Measurements from ENCODE around the gene CNTROB.

CNTROB gene

DNA sequence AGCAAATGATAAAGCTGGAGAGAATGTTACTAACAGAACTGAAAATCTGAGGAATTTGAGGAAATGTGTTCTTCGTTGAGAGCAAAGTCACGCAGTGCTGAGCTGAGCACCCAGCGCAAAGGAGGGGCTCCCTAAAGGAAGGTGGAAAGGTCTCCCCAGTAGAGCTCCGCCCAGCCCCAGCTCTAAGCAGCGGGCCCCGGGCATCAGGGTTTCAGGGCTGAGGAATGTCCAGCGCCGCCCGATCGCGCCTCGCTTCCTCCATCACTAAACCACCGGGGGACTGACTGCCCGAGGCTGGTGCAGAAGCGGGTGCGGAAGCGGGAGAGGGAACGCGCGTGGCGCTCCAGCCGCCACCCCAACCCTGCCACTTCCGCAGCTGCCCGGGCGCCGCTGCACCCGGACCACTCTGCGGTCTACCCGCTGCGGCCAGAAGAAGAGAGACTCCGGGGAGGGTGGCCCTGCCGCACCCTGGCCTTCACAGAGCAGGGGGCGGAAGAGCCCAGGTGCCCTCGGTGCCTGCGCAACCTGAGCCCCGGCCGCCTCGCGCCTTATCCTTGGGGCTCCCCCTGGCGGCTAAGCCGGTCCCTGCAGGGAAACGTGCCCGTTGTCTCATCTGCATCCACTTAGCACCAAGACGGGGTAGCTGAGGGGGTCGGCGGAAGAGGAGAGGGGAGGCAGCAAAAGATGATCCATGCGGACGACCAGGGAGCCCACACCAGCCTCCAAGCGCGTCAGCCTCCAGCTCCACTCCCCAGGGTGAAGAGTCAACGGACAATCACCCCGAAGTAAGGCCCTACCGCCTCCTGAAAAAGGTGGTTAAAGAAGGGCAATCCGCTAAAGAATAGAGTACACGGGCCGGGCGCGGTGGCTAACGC, 58.0 kb downstream of the CNTROB start:
- DNase-seq = peak; percentile 81

DNA sequence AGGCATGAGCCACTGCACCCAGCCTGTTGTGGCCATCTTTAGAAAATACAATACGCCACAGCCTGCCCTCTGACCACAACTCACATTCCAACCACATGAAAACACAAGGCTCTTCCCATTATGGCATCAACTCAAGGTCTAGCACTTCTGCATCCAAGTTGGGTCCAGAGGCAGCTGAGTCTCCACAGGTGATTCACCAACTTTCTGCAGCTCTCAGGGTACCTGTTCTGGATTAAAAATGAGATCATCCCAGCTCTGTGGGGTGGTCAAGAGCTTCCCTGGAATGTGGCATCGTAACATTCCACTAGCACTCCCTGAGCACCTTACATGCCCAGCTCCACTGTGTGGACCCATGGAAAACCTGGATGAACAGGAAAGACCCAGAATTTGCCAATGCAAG, 60.5 kb downstream of the CNTROB start:
- DNase-seq = no peak

DNA sequence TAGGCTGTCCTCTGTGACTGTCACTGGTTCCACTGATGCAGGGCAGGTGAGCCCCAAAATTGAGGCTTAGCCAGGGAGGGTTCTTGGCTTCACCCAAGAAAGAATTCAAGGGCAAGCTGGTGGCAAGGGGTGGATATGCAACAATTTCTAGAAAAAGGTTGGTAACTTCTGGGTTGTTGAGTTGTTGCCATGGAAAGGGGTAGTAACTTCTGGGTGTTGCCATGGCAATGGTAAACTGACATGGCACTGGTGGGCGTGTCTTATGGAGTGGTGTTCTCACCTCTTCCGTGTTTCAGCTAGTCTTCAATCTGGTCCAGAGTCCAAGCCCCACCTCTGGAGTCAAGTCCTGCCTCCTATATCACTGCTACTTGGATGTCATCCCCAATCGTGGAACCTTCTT, 60.9 kb downstream of the CNTROB start:
- DNase-seq = no peak

DNA sequence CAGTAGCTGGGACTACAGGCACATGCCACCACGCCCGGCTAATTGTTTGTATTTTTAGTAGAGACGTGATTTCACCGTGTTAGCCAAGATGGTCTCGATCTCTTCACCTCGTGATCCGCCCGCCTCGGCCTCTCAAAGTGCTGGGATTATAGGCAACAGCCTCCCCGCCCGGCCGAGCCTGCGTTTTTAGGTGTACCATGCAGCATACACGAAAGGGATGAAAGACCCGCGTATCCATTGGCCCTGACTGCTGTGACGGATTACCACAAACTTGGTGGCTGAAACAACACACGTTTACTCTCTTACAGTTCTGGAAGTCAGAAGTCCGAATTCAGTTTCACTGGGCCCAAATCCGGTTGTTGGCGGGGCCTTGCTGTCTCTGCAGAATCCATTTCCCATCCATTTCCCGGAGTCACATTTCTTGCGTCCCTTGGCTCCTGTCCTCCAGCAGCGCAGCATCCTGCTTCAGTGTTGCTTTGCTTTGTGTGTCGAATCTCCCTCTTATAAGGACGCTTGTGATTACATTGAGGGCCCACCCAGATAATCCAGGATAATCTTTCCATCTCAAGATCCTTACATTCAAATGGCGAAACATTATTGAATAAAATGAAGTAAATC, 62.1 kb downstream of the CNTROB start:
- no peak for DNase-seq

DNA sequence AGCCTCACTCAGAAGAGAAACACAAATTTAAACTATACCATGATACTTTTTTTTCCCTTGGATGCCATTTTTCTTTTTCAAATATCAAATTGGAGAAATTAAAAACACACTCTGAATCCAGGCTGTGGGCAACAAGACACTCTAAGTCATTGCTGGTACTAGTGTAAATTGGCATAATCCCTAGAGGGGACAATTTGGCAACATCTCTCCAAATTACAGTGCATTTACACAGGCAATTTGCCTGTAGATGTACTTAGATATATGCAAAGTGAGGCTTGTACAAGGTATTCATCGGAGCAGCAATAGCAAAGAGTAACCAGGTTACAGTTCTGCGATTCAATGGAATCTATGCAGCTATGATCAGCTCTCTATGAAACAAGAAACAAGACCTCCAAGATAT, 63.7 kb downstream of the CNTROB start:
- no peak for DNase-seq

DNA sequence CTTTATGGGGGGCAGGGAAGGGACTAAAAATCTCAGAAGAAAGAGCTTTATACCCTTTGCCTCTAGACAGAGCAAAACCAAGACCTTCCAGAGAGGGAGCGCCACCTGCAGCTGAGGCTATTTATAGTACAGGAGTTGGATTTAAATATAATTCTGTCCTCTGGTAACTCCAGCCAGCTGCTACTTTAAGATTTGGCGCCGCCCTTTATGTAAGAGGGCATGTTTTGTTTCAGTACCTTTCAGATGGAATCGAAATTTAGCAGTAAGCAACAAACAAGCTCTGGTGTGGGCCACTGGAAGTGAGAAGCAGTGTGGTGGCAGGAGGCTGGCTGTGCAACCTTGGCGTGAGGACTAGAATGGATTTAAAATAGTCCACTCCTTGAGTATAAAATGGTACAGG, 65.2 kb downstream of the CNTROB start:
- peak; percentile 54 for DNase-seq
